Uterus (tissue), 2 donors: ENCODE data around the gene TRIO.

Experiments
- POLR2A ChIP-seq, 2 donors: fragments of 450-650 bp; IDR thresholded peaks; one replicate each; pipeline ENCODE4 v1.6.1; 2016; ENCODE audit warnings: antibody characterized with exemption in 2 of 2, mild to moderate bottlenecking in 1 of 2, moderate library complexity in 1 of 2
- TF ChIP-seq, protein P1 (sequence below), 4 experiments: fragments of 200-600 bp in 2 of 4; fragments of 450-650 bp in 2 of 4; sonication (generic) in 2 of 4; IDR thresholded peaks; one replicate each; pipeline ENCODE4 v1.5.1; 2016 to 2019; ENCODE audit warnings: antibody characterized with exemption in 4 of 4, mild to moderate bottlenecking in 2 of 4, moderate library complexity in 1 of 4

DNA sequence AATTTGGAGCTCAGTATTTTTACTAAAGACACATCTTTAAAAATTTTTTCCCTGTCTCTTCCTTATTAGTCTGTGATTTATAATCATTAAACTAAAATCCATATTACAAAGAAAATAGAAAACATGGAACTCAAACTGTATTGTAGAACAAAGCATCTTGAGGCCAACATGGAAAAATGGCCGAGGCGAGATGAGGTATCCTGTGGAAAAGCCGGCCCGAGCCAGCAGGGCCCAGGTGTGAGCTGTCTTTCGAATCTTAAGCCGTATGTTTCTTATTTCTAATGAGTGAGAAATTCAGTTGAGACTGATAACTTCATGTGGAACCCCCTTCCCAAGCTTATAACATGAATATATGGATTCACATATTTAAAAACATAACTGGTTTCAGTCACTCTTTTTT is 268.1 kb downstream of the TRIO start:
- TF ChIP-seq, protein P1, sequence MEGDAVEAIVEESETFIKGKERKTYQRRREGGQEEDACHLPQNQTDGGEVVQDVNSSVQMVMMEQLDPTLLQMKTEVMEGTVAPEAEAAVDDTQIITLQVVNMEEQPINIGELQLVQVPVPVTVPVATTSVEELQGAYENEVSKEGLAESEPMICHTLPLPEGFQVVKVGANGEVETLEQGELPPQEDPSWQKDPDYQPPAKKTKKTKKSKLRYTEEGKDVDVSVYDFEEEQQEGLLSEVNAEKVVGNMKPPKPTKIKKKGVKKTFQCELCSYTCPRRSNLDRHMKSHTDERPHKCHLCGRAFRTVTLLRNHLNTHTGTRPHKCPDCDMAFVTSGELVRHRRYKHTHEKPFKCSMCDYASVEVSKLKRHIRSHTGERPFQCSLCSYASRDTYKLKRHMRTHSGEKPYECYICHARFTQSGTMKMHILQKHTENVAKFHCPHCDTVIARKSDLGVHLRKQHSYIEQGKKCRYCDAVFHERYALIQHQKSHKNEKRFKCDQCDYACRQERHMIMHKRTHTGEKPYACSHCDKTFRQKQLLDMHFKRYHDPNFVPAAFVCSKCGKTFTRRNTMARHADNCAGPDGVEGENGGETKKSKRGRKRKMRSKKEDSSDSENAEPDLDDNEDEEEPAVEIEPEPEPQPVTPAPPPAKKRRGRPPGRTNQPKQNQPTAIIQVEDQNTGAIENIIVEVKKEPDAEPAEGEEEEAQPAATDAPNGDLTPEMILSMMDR (IDR thresholded peaks at IDR 0.05), result no peak
- TF ChIP-seq POLR2A (IDR thresholded peaks at IDR 0.05), result no peak
